ENCODE results near the gene MPV17L2.
"Not testable (repeated sequence)": the region's sequence is repeated elsewhere in the genome, so short reads cannot be mapped to it uniquely, and the experiment has no call there.

MPV17L2 gene

DNA sequence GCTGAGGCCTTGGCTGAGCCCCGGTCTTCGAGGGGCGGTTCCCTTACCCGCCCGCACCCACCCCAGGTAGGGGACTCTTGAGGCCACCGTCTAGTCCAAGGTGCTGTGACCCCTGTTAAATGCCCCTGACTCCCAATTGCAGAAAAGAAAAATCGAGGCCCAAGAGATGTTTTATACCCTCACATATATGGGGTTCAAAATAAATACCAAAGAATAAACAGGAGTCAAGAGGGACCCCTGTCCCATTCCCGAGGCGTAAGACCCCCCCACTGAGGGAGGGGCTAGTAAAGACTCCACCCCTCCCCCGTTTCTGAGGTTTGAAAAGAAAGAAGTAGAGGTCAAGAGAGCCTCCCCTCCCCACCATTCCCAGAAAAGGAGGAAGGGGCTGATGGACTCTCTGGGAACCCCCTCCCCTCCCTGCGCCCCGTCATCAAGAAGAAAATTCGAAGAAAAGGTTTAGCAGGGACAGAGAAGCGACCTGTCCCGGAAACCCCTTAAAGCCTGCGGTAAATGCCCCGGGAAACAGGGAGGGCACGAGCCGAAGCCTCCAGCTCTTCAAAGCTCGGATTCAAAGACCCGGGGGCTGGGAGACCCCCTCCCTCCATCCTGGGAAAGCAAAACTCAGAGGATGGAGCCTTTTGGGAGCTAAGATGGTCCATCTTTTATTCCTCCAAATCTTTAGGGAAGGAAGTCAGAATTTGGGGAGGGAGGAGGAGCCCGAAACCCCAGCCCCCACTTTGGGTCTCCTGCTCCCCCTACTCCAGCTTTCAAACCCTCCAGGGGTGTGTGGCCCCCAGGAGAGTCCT, 11.6 kb downstream of the MPV17L2 start:
- peak overlapping the region; percentile 83 for H3K4me3 ChIP-seq (replicated peaks; ENCODE audit: low read depth, low read length)
- no peak for DNase-seq (ENCODE audit: low read depth)
- TF ChIP-seq, protein P1, sequence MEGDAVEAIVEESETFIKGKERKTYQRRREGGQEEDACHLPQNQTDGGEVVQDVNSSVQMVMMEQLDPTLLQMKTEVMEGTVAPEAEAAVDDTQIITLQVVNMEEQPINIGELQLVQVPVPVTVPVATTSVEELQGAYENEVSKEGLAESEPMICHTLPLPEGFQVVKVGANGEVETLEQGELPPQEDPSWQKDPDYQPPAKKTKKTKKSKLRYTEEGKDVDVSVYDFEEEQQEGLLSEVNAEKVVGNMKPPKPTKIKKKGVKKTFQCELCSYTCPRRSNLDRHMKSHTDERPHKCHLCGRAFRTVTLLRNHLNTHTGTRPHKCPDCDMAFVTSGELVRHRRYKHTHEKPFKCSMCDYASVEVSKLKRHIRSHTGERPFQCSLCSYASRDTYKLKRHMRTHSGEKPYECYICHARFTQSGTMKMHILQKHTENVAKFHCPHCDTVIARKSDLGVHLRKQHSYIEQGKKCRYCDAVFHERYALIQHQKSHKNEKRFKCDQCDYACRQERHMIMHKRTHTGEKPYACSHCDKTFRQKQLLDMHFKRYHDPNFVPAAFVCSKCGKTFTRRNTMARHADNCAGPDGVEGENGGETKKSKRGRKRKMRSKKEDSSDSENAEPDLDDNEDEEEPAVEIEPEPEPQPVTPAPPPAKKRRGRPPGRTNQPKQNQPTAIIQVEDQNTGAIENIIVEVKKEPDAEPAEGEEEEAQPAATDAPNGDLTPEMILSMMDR (IDR thresholded peaks at IDR 0.05; ENCODE audit: low read length, missing control alignments): no peak

GRCh38 chr19:18205200-18205892, 12.3 kb downstream of the MPV17L2 start:
- TF ChIP-seq, protein P1 (IDR thresholded peaks at IDR 0.05; ENCODE audit: low read length, missing control alignments): no peak
- peak overlapping the region; percentile 83 for H3K4me3 ChIP-seq (replicated peaks; ENCODE audit: low read depth, low read length)
- DNase-seq (ENCODE audit: low read depth): peak; percentile 72

DNA sequence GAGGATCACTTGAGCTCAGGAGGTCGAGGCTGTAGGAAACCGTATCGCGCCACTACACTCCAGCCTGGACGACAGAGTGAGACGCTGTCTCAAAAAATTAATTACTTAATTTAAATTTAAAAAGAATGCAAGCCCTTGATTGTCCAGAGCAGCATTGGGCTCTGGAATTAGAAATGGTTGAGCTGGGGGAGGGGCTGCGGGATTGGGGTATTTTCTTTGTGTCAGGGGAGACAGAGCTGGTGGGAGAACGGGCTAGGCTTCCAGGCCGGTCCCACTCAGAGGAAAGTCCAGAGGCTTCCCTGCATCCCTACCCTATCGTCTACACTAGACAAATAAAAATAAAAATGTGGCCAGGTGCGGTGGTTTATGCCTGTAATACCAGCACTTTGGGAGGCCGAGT, 13.0 kb downstream of the MPV17L2 start:
- peak overlapping the region; percentile 83 for H3K4me3 ChIP-seq (replicated peaks; ENCODE audit: low read depth, low read length)
- TF ChIP-seq, protein P1 (IDR thresholded peaks at IDR 0.05; ENCODE audit: low read length, missing control alignments): no peak
- DNase-seq (ENCODE audit: low read depth): no peak

DNA sequence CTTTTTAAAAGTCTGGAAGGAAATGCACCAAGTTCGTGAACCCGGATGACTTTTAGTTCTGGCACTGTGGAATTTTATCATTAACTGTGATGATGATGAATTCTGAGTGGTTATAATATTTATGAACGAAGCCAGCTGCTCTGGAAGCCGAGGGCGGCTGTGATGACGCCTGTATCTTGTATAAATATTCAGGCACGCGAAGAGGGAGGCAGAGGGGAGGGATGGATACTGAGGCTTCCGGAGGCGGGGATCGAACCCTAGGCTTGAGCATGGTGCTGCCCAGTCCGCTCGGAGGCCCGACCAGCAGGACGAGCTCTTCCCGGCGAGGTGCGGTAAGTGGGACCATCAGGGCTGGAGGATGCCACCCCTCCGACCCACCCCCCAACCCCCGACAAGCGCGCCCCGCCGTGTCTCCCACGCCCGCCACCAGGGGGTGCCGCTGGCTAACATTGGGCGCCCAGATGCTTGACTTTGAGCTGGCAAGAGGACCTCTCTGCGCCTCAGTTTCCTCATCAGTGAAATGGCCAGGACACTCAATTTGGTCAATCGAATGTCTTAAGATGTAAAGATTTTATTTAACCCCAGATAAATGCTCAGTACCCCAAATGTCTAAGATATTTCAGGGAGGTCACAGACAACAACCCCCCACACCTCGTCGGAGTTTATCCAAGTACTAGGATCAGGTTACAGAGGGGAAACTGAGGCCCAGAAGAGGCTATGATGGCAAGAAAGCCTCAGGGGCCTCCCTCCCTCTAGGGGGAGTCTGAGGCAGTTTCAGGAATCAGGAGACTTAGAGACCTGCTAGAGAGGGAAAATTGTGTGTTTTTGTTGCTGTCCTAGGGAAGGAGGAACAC, 15.3 kb downstream of the MPV17L2 start:
- no peak overlapping the region for H3K4me3 ChIP-seq (replicated peaks; ENCODE audit: low read depth, low read length)
- TF ChIP-seq, protein P1 (IDR thresholded peaks at IDR 0.05; ENCODE audit: low read length, missing control alignments): peak; percentile 39
- DNase-seq (ENCODE audit: low read depth): peak; percentile 84

DNA sequence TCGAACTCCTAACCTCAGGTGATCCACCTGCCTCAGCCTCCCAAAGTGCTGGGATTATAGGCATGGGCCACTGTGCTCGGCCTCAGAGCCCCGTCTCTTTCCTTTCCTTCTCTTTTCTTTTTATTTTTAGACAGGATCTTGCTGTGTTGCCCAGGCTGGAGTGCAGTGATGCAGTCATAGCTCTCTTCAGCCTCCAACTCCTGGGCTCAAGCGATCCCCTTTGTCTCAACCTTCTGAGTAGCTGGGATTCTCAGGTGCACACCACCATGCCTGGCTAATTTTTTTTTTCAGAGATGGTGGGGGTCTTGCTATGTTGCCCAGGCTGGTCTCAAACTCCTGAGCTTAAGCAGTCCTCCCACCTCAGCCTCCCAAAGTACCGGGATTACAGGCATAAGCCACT, 16.9 kb downstream of the MPV17L2 start:
- H3K4me3 ChIP-seq (replicated peaks; ENCODE audit: low read depth, low read length); DNase-seq (ENCODE audit: low read depth): not testable (repeated sequence)

- TF ChIP-seq, protein P1 (IDR thresholded peaks at IDR 0.05; ENCODE audit: low read length, missing control alignments): no peak
- H3K4me3 ChIP-seq (replicated peaks; ENCODE audit: low read depth, low read length): no peak overlapping the region
- DNase-seq (ENCODE audit: low read depth): no peak
Measured at GRCh38 chr19:18211683-18212082, 18.7 kb downstream of the MPV17L2 start.
